OCI-LY7 (cell line): Measurements from ENCODE around the gene CDK5R2. TPM values are rescaled to one million over a fixed set of nuclear protein-coding genes. Genes with fewer than 3 reads are reported as not detected.
A peak's percentile ranks its signal among the peaks of the same experiment; 100 is the strongest.

ENCODE experiments used
- BruUV-seq: library from RNA; stranded (reverse); fragments of 400-500 nt; replicated peaks from 2 replicates; lab custom pipeline; 2021; lab: Mats Ljungman, UMichigan
- CTCF ChIA-PET: fragments of 300-600 bp; sonication (Branson Sonifier 250); formaldehyde crosslinking; loops from one replicate; lab custom pipeline; 2022; ENCODE audit warnings: antibody characterized with exemption; ENCODE audit not compliant: unreplicated experiment; lab: Charles Lee
- POLR2A ChIA-PET: fragments of 300-600 bp; sonication (Branson Sonifier 250); formaldehyde crosslinking; loops from one replicate; lab custom pipeline; 2022; ENCODE audit warnings: antibody characterized with exemption; lab: Charles Lee
- DNase-seq: peaks from one replicate; pipeline ENCODE4 v3.0.0-alpha.2; 2015; ENCODE audit warnings: low spot score
- H2AFZ ChIP-seq: fragments of 200-600 bp; sonication (generic), shearing (Covaris generic); 2 replicates; pipeline ENCODE4 v1.6.1; 2014; ENCODE audit warnings: mild to moderate bottlenecking, antibody characterized with exemption, low read length, moderate library complexity
- H3K27ac ChIP-seq: fragments of 200-600 bp; sonication (generic); 2 replicates; pipeline ENCODE4 v1.5.1; 2014; ENCODE audit warnings: mixed run types, low read depth, mild to moderate bottlenecking, moderate library complexity, low read length, inconsistent platforms; ENCODE audit not compliant: poor library complexity, severe bottlenecking
- H3K36me3 ChIP-seq: fragments of 200-600 bp; sonication (generic); 2 replicates; pipeline ENCODE4 v1.6.1; 2014; ENCODE audit warnings: mild to moderate bottlenecking, antibody characterized with exemption, low read length, moderate library complexity, mixed read lengths; ENCODE audit not compliant: insufficient read depth
- H3K4me1 ChIP-seq: fragments of 200-600 bp; sonication (generic); 2 replicates; pipeline ENCODE4 v1.5.1; 2014; ENCODE audit warnings: mild to moderate bottlenecking, low read length; ENCODE audit not compliant: insufficient read depth, poor library complexity, severe bottlenecking
- H3K4me2 ChIP-seq: fragments of 200-600 bp; sonication (generic); 2 replicates; pipeline ENCODE4 v1.6.1; 2014; ENCODE audit warnings: mild to moderate bottlenecking, low read length
- H3K4me3 ChIP-seq: fragments of 200-600 bp; sonication (generic); 2 replicates; pipeline ENCODE4 v1.5.1; 2014; ENCODE audit warnings: mild to moderate bottlenecking, low read depth, low read length; ENCODE audit not compliant: poor library complexity, severe bottlenecking
- H3K79me2 ChIP-seq: fragments of 200-600 bp; sonication (generic); 2 replicates; pipeline ENCODE4 v1.6.1; 2016; ENCODE audit warnings: low read depth, mild to moderate bottlenecking, low read length, moderate library complexity, mixed read lengths; ENCODE audit not compliant: insufficient read depth
- H3K9me2 ChIP-seq: fragments of 200-600 bp; sonication (generic); 2 replicates; pipeline ENCODE4 v1.6.1; 2016; ENCODE audit warnings: mild to moderate bottlenecking, low read length, mixed read lengths; ENCODE audit not compliant: insufficient read depth
- H3K9me3 ChIP-seq: fragments of 200-600 bp; sonication (generic); 2 replicates; pipeline ENCODE4 v1.6.1; 2014; ENCODE audit warnings: mild to moderate bottlenecking, mixed run types, low read length, mixed read lengths
- H4K20me1 ChIP-seq: fragments of 200-600 bp; sonication (generic); 2 replicates; pipeline ENCODE4 v1.6.1; 2014; ENCODE audit warnings: mild to moderate bottlenecking, antibody characterized with exemption, low read length, moderate library complexity, mixed read lengths; ENCODE audit not compliant: insufficient read depth
- CTCF ChIP-seq: fragments of 200-600 bp; sonication (generic); conservative IDR thresholded peaks from 2 replicates; pipeline ENCODE4 v1.5.1; 2014; ENCODE audit warnings: mild to moderate bottlenecking, antibody characterized with exemption, low read length, moderate library complexity, mixed read lengths
- EZH2phosphoT487 ChIP-seq: fragments of 200-600 bp; sonication (generic); IDR thresholded peaks from 2 replicates; pipeline ENCODE4 v1.6.1; 2018; ENCODE audit warnings: low read depth, borderline replicate concordance, mild to moderate bottlenecking, mixed run types, antibody characterized with exemption, low read length, moderate library complexity, mixed read lengths
- intact Hi-C: fragments of 100-400 bp; cut with micrococcal nuclease; formaldehyde crosslinking; loops from one replicate; pipeline ENCODE4 v1.10.0; 2022; ENCODE audit not compliant: unreplicated experiment
- total RNA-seq, 2 experiments: library from RNA; depleted of rRNA in 1 of 2; stranded (reverse); fragments of >200 nt in 1 of 2; shearing (Covaris generic) in 1 of 2; gene quantifications; 2 replicates each; pipeline ENCODE4 v1.2.3, GENCODE V29; 2014 to 2022

CDK5R2 gene
- total RNA-seq, 2 experiments from 2014 or later, result 0.09 to 0.63 TPM

GRCh38 chr2:218980735-218981389, 21.4 kb downstream of the CDK5R2 start:
- Histone ChIP-seq H4K20me1 (no peaks in the 10 kb centered on the region), H2AFZ (no peak overlapping the region), H3K9me3 (no peaks in the 10 kb centered on the region), H3K36me3 (no peaks in the 10 kb centered on the region), H3K79me2 (no peaks in the 10 kb centered on the region), H3K4me2 (no peak overlapping the region), H3K4me3 (no peak overlapping the region), H3K4me1 (no peaks in the 10 kb centered on the region), H3K27ac (no peak overlapping the region), H3K9me2 (no peaks in the 10 kb centered on the region)
- CTCF ChIA-PET, result interaction anchor here (0.6 to 1.1 kb wide), 5 partner anchors 9 to 123 kb away, joined by 3 to 5 read pairs (median 3); no protein-coding TSS in a partner anchor
- TF ChIP-seq EZH2phosphoT487 (no peak), CTCF (no peak; the same call in 1 of the 2 replicates)
- DNase-seq, result no peak
- POLR2A ChIA-PET, result no interaction called here
- BruUV-seq, result no TSS peak
- intact Hi-C loops, result loop anchor here (2.0 kb wide), 3 partner anchors 72 to 128 kb away; no protein-coding TSS in a partner anchor

- no peaks in the 10 kb centered on the region for H3K4me1 ChIP-seq
- H3K9me2 ChIP-seq, result no peaks in the 10 kb centered on the region
- TF ChIP-seq EZH2phosphoT487, result no peak
- TF ChIP-seq CTCF, result 0 out of 2 replicates have a peak, but pooled peaks have one; percentile 33
- no peak overlapping the region for H3K27ac ChIP-seq
- no peak overlapping the region for H3K4me2 ChIP-seq
- BruUV-seq, result no TSS peak
- intact Hi-C loops, result loop anchor here (2.0 kb wide), 3 partner anchors 71 to 129 kb away; no protein-coding TSS in a partner anchor
- no peak overlapping the region for H2AFZ ChIP-seq
- no peaks in the 10 kb centered on the region for H4K20me1 ChIP-seq
- ChIA-PET POLR2A (no interaction called here), CTCF (no interaction called here)
- DNase-seq, result no peak
- no peaks in the 10 kb centered on the region for H3K79me2 ChIP-seq
- H3K4me3 ChIP-seq, result no peak overlapping the region
- H3K36me3 ChIP-seq, result no peaks in the 10 kb centered on the region
- H3K9me3 ChIP-seq, result no peaks in the 10 kb centered on the region
These were observed 22.0 kb downstream of the CDK5R2 start for GRCh38 chr2:218981390-218981880.
